AG04449 (cell line): ENCODE data around the gene LY86.

Experiments
- CTCF ChIA-PET: fragments of 350-600 bp; formaldehyde crosslinking; extraction: SDS; loops from one replicate; lab custom pipeline; 2021; ENCODE audit warnings: antibody characterized with exemption; lab: Yijun Ruan, JAX
- POLR2A ChIA-PET: fragments of 400-600, 350-600 bp; formaldehyde crosslinking; extraction: SDS; loops from one replicate; lab custom pipeline; 2020; ENCODE audit warnings: antibody characterized with exemption, inconsistent platforms; lab: Yijun Ruan, JAX
- DNase-seq: peaks from one replicate; pipeline ENCODE4 v3.0.0-alpha.2; 2010; ENCODE audit warnings: low read depth, low spot score
- H3K4me3 ChIP-seq: 2 replicates; pipeline ENCODE4 v1.5.1; 2011; ENCODE audit warnings: low read depth, mild to moderate bottlenecking, control low read depth, low read length
- TF ChIP-seq, protein P1 (sequence below): IDR thresholded peaks from one replicate; pipeline ENCODE4 v1.5.1; 2011; ENCODE audit warnings: mild to moderate bottlenecking, moderate library complexity, low read length, control low read depth, inconsistent platforms; ENCODE audit not compliant: insufficient read depth; ENCODE audit errors: missing control alignments

LY86 gene

DNA sequence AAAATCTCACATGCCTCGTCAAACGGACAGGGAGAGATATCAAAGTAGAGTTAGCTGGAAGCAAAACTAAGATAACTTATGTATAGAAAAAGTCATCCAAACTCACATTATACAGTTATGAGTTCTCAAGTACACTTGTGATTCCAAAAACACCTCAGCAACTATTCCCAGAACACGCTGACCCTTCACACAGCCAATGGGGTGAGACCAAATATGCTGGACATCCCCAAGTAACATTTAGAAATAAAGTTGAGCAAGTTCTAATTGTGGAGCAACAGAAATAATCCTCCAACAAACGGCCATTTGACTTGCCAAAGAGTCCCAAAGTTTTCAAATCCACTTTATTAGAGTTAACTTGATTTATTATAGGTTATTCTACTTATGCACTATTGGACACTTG lies 52.4 kb downstream of the LY86 start:
- H3K4me3 ChIP-seq, result no peak overlapping the region
- CTCF ChIA-PET, result no interaction called here
- TF ChIP-seq, protein P1, sequence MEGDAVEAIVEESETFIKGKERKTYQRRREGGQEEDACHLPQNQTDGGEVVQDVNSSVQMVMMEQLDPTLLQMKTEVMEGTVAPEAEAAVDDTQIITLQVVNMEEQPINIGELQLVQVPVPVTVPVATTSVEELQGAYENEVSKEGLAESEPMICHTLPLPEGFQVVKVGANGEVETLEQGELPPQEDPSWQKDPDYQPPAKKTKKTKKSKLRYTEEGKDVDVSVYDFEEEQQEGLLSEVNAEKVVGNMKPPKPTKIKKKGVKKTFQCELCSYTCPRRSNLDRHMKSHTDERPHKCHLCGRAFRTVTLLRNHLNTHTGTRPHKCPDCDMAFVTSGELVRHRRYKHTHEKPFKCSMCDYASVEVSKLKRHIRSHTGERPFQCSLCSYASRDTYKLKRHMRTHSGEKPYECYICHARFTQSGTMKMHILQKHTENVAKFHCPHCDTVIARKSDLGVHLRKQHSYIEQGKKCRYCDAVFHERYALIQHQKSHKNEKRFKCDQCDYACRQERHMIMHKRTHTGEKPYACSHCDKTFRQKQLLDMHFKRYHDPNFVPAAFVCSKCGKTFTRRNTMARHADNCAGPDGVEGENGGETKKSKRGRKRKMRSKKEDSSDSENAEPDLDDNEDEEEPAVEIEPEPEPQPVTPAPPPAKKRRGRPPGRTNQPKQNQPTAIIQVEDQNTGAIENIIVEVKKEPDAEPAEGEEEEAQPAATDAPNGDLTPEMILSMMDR, result no peak
- DNase-seq, result no peak
- POLR2A ChIA-PET, result no interaction called here

DNA sequence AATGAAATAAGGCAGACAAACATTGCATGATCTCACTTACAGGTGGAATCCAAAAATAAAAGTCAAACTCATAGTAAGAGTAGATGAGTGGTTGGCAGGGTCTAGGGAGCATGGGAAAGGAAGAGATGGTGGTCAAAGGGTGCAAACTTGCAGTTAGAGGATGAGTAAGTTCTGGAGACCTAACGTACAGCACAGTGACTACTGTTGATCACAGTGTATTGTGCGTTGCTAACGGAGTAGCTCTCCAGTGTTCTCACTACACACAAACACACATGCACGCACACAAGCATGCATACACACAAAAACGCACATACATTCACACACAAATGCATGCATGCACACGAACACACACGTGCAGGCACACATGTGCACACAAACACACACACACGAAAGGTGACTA lies 54.9 kb downstream of the LY86 start:
- POLR2A ChIA-PET, result no interaction called here
- H3K4me3 ChIP-seq, result no peak overlapping the region
- CTCF ChIA-PET, result no interaction called here
- no peak for DNase-seq
- TF ChIP-seq, protein P1, result no peak

DNA sequence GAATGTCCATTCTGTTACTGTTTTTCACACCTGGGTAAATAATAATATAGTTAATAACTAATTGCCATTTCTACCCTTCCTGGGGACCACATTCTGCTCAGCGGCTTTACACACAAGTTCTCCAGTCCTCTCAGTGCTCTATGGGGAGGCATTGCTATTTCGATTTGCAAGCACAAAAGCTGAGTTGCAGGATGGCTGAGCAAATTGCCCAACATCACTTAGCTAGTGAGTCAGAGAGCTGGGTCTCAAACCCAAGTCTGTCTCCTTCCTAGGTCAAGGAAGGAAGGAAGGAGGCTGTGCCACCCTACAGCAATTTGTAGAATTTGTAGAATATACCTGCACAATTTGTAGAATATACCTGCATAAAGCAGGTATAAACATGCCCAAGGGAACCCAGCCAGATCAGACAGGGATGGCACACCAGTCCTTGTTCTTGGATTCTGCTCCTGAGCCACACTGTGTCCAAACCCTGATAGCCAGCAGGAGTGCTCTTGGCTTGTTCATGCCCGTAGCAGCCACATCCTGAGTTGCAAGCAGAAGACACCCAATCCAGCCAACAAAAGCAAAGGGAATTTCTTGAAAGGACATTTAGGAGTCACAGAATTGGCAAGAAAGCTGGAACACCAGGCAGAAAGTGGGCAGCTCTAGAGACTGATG lies 56.9 kb downstream of the LY86 start:
- TF ChIP-seq, protein P1, result no peak
- DNase-seq, result no peak
- POLR2A ChIA-PET, result no interaction called here
- no peak overlapping the region for H3K4me3 ChIP-seq
- CTCF ChIA-PET, result no interaction called here

DNA sequence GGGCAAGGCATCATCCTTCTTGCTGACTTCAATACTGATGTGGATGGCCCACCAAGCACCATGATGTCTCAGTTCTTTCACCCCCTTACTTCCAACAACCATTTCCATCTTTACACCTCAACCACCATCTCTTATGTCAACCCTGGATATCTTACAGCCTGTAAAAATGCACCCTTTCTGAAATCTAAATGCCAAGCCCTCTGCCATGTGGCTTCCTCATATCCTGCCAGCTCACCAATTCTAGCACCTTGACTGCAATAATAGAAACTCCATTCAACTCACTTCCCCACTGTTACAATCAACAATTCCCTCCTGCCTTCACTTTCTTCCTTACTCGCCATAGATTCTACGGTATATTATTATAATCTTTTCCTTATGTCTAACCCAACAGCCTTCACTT lies 57.9 kb downstream of the LY86 start:
- DNase-seq, result no peak
- CTCF ChIA-PET, result no interaction called here
- TF ChIP-seq, protein P1, result no peak
- H3K4me3 ChIP-seq, result no peak overlapping the region
- POLR2A ChIA-PET, result no interaction called here

DNA sequence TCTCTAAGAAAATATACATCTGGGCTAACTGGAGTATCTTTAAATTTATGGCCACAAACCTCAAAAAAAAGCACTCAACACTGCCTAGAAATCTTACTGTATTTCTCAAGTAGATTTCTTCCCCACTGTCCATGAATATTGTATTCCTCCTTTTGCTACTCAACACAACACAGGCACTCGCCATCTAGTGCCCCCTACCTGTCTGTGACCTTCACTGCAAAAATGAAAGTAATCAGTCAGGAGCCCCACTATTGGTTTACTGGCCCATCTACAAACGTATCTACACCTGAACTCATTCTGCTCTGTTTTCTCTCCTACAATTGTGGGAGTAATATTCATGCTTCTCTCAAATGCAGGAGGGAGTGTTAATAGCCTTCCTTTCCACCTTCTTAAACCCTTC lies 58.3 kb downstream of the LY86 start:
- DNase-seq, result no peak
- H3K4me3 ChIP-seq, result no peak overlapping the region
- ChIA-PET POLR2A (no interaction called here), CTCF (no interaction called here)
- TF ChIP-seq, protein P1, result no peak

DNA sequence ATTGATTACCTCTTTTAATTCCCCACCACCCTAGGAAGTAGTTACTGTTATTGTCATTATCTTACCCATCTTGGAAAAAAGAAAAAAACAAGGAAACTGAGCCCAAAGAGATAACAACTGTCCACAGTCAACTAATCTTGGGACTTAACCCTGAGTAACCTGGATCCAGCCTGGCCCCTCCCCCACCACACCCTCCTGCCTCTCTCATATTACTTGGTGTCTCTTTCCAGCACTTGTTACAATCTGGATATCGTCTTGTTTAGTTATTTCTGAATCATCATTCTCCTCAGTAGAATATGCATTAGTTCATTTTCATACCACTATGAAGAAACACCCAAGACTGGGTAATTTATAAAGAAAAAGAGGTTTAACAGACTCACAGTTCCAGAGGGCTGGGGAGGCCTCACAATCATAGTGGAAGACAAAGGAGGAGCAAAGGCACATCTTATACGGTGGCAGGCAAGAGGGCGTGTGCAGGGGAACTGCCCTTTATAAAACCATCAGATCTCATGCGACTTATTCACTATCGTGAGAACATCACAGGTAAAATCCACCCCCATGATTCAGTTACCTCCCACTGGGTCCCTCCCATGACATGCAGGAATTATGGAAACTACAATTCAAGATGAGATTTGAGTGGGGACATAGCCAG lies 60.3 kb downstream of the LY86 start:
- DNase-seq, result no peak
- no peak overlapping the region for H3K4me3 ChIP-seq
- CTCF ChIA-PET, result no interaction called here
- POLR2A ChIA-PET, result no interaction called here
- TF ChIP-seq, protein P1, result no peak
